ENCODE data around the gene GRXCR2.
A peak's percentile ranks its signal among the peaks of the same experiment; 100 is the strongest.
"Not testable (repeated sequence)": the region's sequence is repeated elsewhere in the genome, so short reads cannot be mapped to it uniquely, and the experiment has no call there.

GRXCR2 gene

GRCh38 chr5:145874765-145875164 lies 2.0 kb upstream of the GRXCR2 start:
- DNase-seq: no peak

- no peak for DNase-seq
Measured at GRCh38 chr5:145872486-145872885, 328 bp downstream of the GRXCR2 start.

- DNase-seq: no peak
Measured at GRCh38 chr5:145869753-145870152, 3.1 kb downstream of the GRXCR2 start.

- no peak for DNase-seq
Measured at GRCh38 chr5:145867806-145868205, 5.0 kb downstream of the GRXCR2 start.

- not testable (repeated sequence) for DNase-seq
Measured at GRCh38 chr5:145864432-145864831, 8.4 kb downstream of the GRXCR2 start.

- no peak for DNase-seq
Measured at GRCh38 chr5:145863003-145863402, 9.8 kb downstream of the GRXCR2 start.

- no peak for DNase-seq
Measured at GRCh38 chr5:145859897-145860296, 12.9 kb downstream of the GRXCR2 start.

- no peak for DNase-seq
Measured at GRCh38 chr5:145859453-145859852, 13.4 kb downstream of the GRXCR2 start.

GRCh38 chr5:145858959-145859358 lies 13.9 kb downstream of the GRXCR2 start:
- no peak for DNase-seq

GRCh38 chr5:145856285-145856818 lies 16.5 kb downstream of the GRXCR2 start:
- DNase-seq: no peak

GRCh38 chr5:145855763-145856267 lies 17.0 kb downstream of the GRXCR2 start:
- DNase-seq: peak; percentile 3

- DNase-seq: no peak
Measured at GRCh38 chr5:145854651-145855258, 18.1 kb downstream of the GRXCR2 start.

- DNase-seq: no peak
Measured at GRCh38 chr5:145853781-145854376, 18.9 kb downstream of the GRXCR2 start.

- DNase-seq: no peak
Measured at GRCh38 chr5:145852990-145853389, 19.8 kb downstream of the GRXCR2 start.

GRCh38 chr5:145848854-145849253 lies 24.0 kb downstream of the GRXCR2 start:
- DNase-seq: no peak

- DNase-seq: no peak
Measured at GRCh38 chr5:145847499-145848497, 25.0 kb downstream of the GRXCR2 start.

GRCh38 chr5:145846081-145846480 lies 26.7 kb downstream of the GRXCR2 start:
- DNase-seq: no peak

GRCh38 chr5:145841299-145841698 lies 31.5 kb downstream of the GRXCR2 start:
- DNase-seq: no peak

- DNase-seq: no peak
Measured at GRCh38 chr5:145840458-145841132, 32.2 kb downstream of the GRXCR2 start.

- DNase-seq: no peak
Measured at GRCh38 chr5:145838276-145838675, 34.5 kb downstream of the GRXCR2 start.

GRCh38 chr5:145836241-145836640 lies 36.6 kb downstream of the GRXCR2 start:
- not testable (repeated sequence) for DNase-seq

- DNase-seq: no peak
Measured at GRCh38 chr5:145835848-145836239, 37.0 kb downstream of the GRXCR2 start.
